Inflammatory macrophage (primary cell): ENCODE data around the gene NXT2.
"Not testable (repeated sequence)": the region's sequence is repeated elsewhere in the genome, so short reads cannot be mapped to it uniquely, and the experiment has no call there.

Experiments used
- DNase-seq, 2 donors: peaks; one replicate each; pipeline ENCODE4 v3.0.0-alpha.2; 2020 to 2022
- total RNA-seq, 18 experiments: gene quantifications; one replicate each; lab custom pipeline; 2026; ENCODE audit warnings: mixed read lengths in 6 of 18, inconsistent platforms in 2 of 18; lab: John Stamatoyannopoulos, UW

Gene NXT2
- total RNA-seq, result 10.6 to 31.5 (median 24.6) reads per million in 18 experiments

GRCh38 chrX:109536439-109537323 is at the start of gene NXT2:
NXT2 (plus strand) TSS chrX:109536844; CDS start chrX:109537007, 163 bp downstream.
- DNase-seq, result peak; percentile 87 to 92

GRCh38 chrX:109487640-109488039 is 49.0 kb upstream of the NXT2 start:
- peak; percentile 31 to 60 for DNase-seq

GRCh38 chrX:109489174-109489573 is 47.5 kb upstream of the NXT2 start:
- DNase-seq, result no peak

- DNase-seq, result no peak
These were observed 38.2 kb upstream of the NXT2 start for GRCh38 chrX:109498434-109498833.

- no peak for DNase-seq
These were observed 35.5 kb upstream of the NXT2 start for GRCh38 chrX:109501176-109501575.

GRCh38 chrX:109508915-109509314 is 27.7 kb upstream of the NXT2 start:
- DNase-seq, result no peak

GRCh38 chrX:109511113-109511512 is 25.5 kb upstream of the NXT2 start:
- DNase-seq, result no peak

GRCh38 chrX:109519001-109519400 is 17.6 kb upstream of the NXT2 start:
- DNase-seq, result no peak

- DNase-seq, result peak; percentile 1 to 29
These were observed 3.6 kb upstream of the NXT2 start for GRCh38 chrX:109533005-109533404.

- DNase-seq, result peak; percentile 1 to 7
These were observed 3.0 kb upstream of the NXT2 start for GRCh38 chrX:109533631-109534030.

GRCh38 chrX:109534933-109535332 is 1.7 kb upstream of the NXT2 start:
- DNase-seq, result no peak

GRCh38 chrX:109535578-109535977 is 1.1 kb upstream of the NXT2 start:
- DNase-seq, result no peak

- DNase-seq, result peak; percentile 67 to 70
These were observed 651 bp downstream of the NXT2 start for GRCh38 chrX:109537324-109537665.

- DNase-seq, result not testable (repeated sequence)
These were observed 2.4 kb downstream of the NXT2 start for GRCh38 chrX:109539007-109539406.

- no peak for DNase-seq
These were observed 17.2 kb downstream of the NXT2 start for GRCh38 chrX:109553862-109554261.

- DNase-seq, result not testable (repeated sequence)
These were observed 39.4 kb downstream of the NXT2 start for GRCh38 chrX:109576083-109576482.

- no peak for DNase-seq
These were observed 40.4 kb downstream of the NXT2 start for GRCh38 chrX:109577055-109577454.

- no peak for DNase-seq
These were observed 42.3 kb downstream of the NXT2 start for GRCh38 chrX:109578916-109579315.

- DNase-seq, result no peak
These were observed 48.8 kb downstream of the NXT2 start for GRCh38 chrX:109585488-109585887.

- no peak for DNase-seq
These were observed 53.5 kb downstream of the NXT2 start for GRCh38 chrX:109590176-109590575.
